NK-92 treated with Interleukin-12 subunit alpha and Interleukin-12 subunit beta, amount 100 ng/mL, for 24 hours (cell line): ENCODE measurements around the gene CST6.

Source experiments
- DNase-seq: peaks from one replicate; lab custom pipeline; 2025; lab: John Stamatoyannopoulos, UW

The CST6 gene

GRCh38 chr11:66047541-66048365, 35.9 kb downstream of the CST6 start:
- DNase-seq: no peak

GRCh38 chr11:66048547-66049323, 36.9 kb downstream of the CST6 start, which contains the start of gene GAL3ST3:
Gene GAL3ST3 (minus strand): TSS chr11:66049161. CDS start chr11:66045415, 3,746 bp downstream.
- DNase-seq: no peak

DNA sequence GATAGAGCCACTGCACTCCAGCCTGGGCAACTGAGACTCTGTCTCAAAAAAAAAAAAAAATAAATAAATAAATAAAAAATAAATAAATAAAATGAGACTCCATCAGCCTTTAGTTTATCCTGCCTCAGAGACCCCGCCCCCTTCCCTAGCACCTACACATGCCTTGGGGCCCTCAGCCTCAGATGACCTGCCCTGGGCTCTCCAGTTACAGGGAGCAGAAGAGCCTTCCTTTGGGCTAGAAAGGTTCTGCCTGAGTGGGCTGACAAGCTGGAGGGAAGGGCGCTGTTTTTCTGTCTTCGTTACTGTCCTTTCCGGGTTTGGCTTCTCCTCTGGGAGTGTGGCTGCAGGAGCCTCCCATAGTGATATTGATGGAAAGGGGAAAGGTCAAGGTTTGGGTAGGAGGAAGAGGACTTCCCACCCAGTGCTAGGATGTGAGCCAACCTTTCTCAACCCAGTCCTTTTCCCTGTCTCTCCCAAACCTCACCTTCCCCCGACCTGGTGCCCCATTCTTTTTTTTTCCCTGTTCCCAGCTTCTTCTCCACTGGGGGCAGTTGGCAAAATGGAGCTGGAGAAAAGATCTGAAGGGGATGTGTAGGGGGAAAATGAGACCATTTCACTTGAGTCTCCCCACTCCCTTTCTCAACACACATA, 38.9 kb downstream of the CST6 start:
- no peak for DNase-seq

DNA sequence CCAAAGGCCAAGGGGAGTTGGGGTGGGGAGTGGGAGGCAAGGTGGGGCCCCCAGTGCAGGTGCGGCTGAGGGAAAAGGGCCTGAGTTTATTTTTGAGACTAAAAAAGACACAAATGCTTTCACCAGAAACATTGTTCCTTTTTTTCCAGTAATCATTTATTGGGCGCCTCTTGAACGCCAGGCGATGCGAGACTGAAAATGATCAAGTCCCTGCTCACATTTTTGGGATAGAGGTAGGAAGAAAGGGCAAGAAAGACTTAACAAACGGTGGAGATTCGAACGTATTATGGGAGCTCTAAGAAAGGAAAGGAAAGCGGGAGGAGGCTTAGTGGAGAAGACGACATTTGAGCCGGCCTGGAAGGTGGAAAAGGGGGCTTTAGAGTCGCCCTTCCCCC, 39.6 kb downstream of the CST6 start:
- DNase-seq: no peak

GRCh38 chr11:66051766-66052663, 40.2 kb downstream of the CST6 start, which contains the start of gene SF3B2:
Gene SF3B2 (plus strand): TSS chr11:66052364. CDS start chr11:66052385, 21 bp downstream.
- peak; percentile 98 for DNase-seq

DNA sequence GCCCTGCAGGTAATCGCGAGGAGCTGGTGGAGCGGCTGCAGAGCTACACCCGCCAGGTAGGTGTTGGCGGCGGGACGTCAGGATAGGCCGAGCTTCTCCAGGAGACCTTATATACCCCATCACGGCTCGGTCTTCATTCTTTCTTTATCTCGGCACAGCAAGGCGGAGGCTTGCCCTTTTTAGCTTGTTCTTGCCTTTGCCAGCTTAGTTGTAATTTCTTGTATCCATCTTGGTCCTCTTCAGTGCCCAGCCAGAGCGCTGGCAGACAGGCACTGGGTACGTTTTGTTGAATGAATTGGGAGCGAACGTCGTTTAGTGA, 40.8 kb downstream of the CST6 start:
- no peak for DNase-seq

DNA sequence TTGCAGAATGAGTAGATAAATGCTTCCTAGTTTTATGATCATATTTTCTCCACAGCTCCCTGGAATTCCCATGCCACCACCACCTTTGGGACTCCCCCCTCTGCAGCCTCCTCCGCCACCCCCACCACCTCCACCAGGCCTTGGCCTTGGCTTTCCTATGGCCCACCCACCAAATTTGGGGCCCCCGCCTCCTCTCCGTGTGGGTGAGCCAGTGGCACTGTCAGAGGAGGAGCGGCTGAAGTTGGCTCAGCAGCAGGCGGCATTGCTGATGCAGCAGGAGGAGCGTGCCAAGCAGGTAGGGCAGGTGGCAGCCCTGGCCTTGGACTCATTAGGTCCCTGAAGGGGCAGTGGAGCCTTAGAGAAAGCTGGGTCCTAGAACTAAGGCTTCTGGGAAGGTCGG, 43.2 kb downstream of the CST6 start:
- no peak for DNase-seq

- DNase-seq: no peak
These were observed 44.7 kb downstream of the CST6 start for GRCh38 chr11:66056501-66056900.

- no peak for DNase-seq
These were observed 48.3 kb downstream of the CST6 start for GRCh38 chr11:66059966-66060680.

DNA sequence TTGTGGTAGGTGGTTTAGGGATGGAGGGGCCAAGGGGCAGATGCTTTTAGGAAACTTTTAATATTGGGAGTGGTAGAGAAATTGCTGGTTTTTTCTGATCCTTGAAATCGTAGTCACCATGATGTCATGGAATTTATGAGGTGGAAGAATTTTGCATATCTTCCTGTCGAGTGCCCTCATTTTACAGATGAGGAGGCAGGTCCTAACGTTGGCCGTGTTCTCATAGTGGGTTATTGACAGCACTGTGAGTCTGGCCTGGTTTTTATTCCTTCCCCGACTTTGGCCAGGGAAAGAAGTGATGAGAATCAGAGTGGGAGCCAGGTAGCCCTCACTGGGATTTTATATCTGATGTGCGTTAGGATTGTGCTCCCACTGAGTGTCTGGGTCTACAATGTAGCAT, 49.5 kb downstream of the CST6 start:
- DNase-seq: no peak

DNA sequence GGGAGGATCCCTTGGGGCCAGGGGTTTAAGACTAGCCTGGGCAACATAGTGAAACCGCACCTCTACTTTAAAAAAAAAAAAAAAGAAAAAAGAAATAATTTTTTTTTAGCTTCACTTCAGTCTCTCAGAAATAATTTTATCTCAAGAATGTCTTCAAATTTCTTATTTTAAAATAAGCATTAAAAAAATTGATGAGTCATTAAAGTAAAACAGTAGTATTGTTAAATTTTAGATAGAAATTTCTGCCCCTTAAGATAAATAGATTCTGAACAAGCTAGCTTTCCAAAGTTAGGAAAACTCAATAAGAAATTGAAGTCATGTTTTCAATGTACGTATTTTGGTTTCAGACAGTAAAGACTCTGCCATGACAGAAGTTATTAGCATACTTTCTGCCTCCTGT, 50.6 kb downstream of the CST6 start:
- no peak for DNase-seq
